Prostate gland (tissue), 2 donors: ENCODE results near the gene CHST11.
A peak's percentile ranks its signal among the peaks of the same experiment; 100 is the strongest.

Experiments used
- POLR2AphosphoS5 ChIP-seq: sonication (generic); formaldehyde crosslinking; IDR thresholded peaks from one replicate; pipeline ENCODE4 v1.6.1; 2017; ENCODE audit warnings: antibody characterized with exemption
- TF ChIP-seq, protein P1 (sequence below), 4 experiments: fragments of 200-600 bp in 2 of 4; fragments of 450-650 bp in 2 of 4; sonication (generic) in 2 of 4; IDR thresholded peaks; 1 replicate in 3 of 4; 2 replicates in 1 of 4; pipeline ENCODE4 v1.5.1; 2016 to 2019; ENCODE audit warnings: antibody characterized with exemption in 4 of 4, mild to moderate bottlenecking in 2 of 4, moderate library complexity in 2 of 4

DNA sequence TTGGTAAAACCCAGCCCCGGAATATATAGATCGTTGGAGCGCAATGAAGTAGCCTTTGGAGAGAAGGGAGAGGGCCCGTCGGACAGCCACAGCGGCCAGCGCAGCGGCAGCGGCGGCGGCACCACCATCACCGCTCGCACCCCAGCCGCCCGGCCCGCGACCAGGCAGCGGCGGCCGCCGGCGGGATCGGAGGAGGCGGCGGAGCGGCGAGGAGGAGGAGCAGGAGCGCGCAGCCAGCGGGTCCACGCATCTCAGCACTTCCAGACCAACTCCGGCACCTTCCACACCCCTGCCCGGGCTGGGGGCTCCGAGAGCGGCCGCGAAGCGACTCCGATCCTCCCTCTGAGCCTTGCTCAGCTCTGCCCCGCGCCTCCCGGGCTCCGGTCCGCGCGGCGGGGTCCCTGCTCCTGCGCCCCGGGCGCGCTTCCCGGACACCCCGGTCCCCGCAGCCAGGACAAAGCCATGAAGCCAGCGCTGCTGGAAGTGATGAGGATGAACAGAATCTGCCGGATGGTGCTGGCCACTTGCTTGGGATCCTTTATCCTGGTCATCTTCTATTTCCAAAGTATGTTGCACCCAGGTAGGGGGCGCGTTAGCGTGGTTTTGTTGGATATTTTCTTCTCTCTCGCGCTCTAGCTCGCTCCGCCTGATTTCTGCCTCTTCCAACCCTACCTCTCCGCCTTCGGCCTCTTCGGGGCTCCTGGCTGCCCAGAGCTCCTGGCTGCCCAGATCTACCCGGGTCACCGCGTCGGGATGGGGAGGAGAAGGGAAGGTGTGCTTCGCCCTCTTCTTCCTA is 400 bp downstream of the CHST11 start:
- TF ChIP-seq, protein P1, sequence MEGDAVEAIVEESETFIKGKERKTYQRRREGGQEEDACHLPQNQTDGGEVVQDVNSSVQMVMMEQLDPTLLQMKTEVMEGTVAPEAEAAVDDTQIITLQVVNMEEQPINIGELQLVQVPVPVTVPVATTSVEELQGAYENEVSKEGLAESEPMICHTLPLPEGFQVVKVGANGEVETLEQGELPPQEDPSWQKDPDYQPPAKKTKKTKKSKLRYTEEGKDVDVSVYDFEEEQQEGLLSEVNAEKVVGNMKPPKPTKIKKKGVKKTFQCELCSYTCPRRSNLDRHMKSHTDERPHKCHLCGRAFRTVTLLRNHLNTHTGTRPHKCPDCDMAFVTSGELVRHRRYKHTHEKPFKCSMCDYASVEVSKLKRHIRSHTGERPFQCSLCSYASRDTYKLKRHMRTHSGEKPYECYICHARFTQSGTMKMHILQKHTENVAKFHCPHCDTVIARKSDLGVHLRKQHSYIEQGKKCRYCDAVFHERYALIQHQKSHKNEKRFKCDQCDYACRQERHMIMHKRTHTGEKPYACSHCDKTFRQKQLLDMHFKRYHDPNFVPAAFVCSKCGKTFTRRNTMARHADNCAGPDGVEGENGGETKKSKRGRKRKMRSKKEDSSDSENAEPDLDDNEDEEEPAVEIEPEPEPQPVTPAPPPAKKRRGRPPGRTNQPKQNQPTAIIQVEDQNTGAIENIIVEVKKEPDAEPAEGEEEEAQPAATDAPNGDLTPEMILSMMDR (IDR thresholded peaks at IDR 0.05) = peak in 2 of 4 experiments; percentile 47 to 53
- TF ChIP-seq POLR2AphosphoS5 = peak; percentile 8
